ENCODE data around the gene MICALL2.

The MICALL2 gene

DNA sequence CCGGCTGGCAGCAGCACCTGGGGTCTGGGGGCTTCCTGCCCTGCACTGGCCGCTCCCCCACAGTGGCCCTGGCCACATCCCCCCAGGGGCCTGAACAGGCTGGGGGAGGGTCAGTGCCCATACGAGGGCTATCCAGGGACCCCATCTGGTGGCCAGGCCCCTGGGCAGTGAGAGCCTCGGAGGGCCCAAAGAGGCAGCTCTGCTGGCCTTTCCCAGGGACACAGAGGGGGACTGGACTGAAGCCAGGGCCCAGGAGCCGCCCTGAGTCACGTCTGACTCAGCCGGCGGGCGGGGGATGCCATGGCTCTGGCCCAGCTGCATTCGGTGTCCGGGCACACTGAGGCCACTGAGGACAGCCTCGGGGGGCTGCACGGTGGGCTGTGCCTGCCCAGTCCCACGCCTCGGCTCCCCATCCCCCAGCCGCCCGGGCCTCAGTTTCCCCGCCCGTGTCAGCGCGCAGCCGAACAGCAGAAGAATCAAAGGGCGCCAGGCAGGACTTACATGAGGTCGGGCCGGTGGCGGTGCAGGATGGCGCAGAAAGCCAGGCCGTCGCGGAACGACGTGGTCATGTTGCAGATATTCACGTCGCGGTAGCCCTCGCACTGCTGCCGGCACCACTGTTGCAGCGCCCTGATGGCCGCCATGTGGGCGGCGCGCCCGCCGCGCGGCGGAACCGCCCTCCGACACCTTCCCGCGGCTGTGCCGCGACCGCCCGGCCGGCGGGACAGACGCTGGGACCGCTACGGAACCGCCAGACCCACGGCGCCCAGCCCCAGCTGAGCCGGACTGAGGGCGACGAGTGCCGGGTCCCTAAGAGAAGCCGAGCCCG is at the start of gene MICALL2:
MICALL2 (minus strand) TSS at position 788 of the 829 bp plus-strand sequence; CDS start at position 644, 144 bp downstream.
- peak within 1 kb of the TSS; percentile 92 for H3K4me3 ChIP-seq (ENCODE audit: control insufficient read depth, low read depth, low read length)
- TF ChIP-seq, protein P1, sequence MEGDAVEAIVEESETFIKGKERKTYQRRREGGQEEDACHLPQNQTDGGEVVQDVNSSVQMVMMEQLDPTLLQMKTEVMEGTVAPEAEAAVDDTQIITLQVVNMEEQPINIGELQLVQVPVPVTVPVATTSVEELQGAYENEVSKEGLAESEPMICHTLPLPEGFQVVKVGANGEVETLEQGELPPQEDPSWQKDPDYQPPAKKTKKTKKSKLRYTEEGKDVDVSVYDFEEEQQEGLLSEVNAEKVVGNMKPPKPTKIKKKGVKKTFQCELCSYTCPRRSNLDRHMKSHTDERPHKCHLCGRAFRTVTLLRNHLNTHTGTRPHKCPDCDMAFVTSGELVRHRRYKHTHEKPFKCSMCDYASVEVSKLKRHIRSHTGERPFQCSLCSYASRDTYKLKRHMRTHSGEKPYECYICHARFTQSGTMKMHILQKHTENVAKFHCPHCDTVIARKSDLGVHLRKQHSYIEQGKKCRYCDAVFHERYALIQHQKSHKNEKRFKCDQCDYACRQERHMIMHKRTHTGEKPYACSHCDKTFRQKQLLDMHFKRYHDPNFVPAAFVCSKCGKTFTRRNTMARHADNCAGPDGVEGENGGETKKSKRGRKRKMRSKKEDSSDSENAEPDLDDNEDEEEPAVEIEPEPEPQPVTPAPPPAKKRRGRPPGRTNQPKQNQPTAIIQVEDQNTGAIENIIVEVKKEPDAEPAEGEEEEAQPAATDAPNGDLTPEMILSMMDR (IDR thresholded peaks at IDR 0.05; ENCODE audit: control insufficient read depth, insufficient read depth, low read depth, low read length, missing control alignments), result no peak
- no peak for DNase-seq (ENCODE audit: low read depth)

DNA sequence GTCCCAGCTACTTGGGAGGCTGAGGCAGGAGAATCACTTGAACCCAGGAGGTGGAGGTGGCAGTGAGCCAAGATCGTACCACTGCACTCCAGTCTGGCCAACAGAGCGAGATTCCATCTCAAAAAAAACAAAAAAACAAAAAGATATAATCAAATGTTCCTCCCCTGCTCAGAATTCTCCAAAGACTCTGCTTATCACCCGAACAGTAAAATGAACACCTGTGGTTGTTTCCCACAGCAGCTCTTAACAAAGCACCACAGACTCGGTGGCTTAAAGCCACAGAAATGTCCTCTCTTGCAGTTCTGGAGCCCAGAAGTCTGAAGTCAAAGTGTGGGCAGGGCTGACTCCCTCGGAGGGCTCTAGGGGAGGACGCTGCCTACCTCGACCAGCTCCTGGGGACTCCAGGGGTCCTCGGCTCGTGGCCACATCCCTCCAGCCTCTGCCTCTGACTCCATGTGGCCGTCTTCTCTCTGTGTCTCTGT is 49.0 kb upstream of the MICALL2 start:
- TF ChIP-seq, protein P1 (IDR thresholded peaks at IDR 0.05; ENCODE audit: control insufficient read depth, insufficient read depth, low read depth, low read length, missing control alignments), result no peak
- no peak for DNase-seq (ENCODE audit: low read depth)
- no peak overlapping the region for H3K4me3 ChIP-seq (ENCODE audit: control insufficient read depth, low read depth, low read length)

DNA sequence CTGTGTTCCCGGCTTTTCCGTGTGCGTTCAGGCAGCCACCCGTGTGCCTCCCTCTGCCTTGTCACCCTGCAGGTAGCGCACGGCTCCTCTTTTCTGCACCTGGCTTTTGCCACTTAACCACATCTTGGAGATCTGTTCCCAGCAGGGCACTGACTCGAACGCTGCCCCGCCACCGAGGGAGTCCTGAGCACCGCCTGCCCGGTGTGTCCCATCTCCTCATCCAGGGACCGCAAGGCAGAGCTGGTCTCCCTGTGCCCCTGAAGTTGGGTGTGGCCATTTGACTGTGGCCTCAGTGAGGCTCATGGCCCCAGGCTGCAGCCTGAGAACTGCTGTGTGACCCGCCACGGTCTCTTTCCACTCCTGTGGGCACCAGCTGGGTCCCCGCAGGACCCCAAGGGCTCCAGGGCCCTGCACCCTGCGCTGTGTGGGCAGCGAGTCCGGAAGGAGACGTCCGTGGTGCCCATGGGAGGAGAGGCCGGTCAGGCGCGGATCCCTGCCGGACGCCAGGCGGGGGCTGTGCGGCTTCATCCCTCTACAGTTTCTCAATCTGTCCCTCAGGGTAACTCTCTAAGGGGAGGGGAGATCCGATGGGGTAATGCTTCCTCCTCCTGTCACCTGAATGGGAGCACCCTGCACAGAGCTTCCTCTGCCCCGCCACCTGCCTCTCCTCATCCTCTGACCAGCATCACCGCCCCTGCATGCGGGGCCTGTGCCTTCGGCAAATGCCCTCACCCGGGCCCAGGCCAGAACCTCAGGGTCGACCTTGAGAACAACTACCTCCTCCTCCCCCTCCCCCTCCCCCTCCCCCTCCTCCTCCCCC is 46.7 kb upstream of the MICALL2 start:
- DNase-seq (ENCODE audit: low read depth), result no peak
- H3K4me3 ChIP-seq (ENCODE audit: control insufficient read depth, low read depth, low read length), result no peak overlapping the region
- TF ChIP-seq, protein P1 (IDR thresholded peaks at IDR 0.05; ENCODE audit: control insufficient read depth, insufficient read depth, low read depth, low read length, missing control alignments), result no peak

DNA sequence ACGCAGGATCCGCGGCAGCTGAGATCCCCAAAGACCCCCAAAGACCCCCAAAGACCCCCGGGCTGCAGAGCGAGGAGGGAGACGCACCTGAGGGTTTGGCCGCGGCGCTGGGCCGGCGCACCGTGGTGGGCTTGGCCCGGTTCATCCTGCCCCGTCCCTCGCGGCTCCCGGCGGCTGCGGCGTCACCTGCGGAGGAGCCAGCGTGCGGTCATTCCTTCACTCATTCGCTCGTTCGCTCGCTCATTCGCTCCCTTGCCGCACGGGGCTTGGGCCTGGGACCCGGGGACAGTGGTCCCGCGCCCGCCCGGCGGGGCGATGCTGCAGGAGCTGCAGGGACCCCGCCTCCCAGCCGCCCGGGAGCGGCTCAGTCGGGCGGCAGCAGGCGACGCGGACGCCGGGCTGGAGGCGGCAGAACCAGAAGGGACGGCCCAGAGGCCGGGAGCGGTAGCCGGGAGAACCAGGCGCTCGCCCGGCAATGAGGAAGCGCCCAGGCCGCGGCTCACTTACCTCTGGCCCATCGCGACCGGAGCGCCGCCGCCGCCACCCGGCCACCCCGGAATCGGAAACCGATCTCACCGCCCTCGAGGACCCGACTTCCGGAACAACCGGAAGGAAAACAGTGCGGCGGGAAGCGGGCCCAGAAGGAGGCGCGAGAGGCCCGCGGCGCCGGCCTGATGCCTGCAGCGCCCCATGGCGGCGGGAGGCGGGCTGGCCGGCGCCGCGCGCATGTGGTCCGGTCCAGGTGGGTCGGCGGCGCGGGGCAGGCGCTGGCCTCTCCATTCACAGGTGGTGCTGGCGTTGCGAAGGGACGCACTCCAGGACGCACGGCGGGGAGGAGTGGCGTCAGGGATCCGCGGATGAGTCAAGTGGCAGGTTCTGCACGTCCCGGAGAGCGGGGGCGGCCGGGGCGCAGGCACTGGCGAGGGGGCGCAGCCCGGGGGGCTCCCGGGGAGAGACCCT is 44.8 kb upstream of the MICALL2 start, which contains the start of gene INTS1:
INTS1 (minus strand) TSS at position 574 of the 960 bp plus-strand sequence; CDS start at position 145, 429 bp downstream.
- TF ChIP-seq, protein P1 (IDR thresholded peaks at IDR 0.05; ENCODE audit: control insufficient read depth, insufficient read depth, low read depth, low read length, missing control alignments), result peak; percentile 58
- peak; percentile 35 for DNase-seq (ENCODE audit: low read depth)

DNA sequence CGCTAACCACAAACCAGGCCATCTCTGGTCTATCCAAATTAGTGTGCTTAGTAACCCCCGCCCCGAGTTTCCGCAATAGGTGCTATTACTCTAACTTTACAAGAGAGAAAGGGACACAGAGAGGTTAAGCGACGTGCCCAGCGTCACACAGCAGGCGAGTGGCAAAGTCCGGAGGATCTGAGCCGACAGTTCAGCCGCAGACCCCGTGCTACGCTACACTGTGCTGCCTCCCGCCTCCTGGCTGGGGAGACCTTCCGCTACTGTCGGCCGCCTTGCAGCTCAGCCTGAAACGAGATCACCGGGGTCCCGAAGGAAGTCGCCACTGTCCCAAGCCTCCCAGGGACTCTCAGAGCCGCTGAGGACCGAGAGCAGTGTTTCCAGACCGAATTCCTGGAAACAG is 44.1 kb upstream of the MICALL2 start:
- DNase-seq (ENCODE audit: low read depth), result no peak
- TF ChIP-seq, protein P1 (IDR thresholded peaks at IDR 0.05; ENCODE audit: control insufficient read depth, insufficient read depth, low read depth, low read length, missing control alignments), result no peak
- peak overlapping the region; percentile 97 for H3K4me3 ChIP-seq (ENCODE audit: control insufficient read depth, low read depth, low read length)

More for the DNA sequence above, 44.8 kb upstream of the MICALL2 start, which contains the start of gene INTS1:
- H3K4me3 ChIP-seq (ENCODE audit: control insufficient read depth, low read depth, low read length), result peak within 1 kb of the TSS; percentile 97

Measured in AG09309 (cell line).